MM.1S (cell line): ENCODE results near the gene KCNJ15.

Experiments
- EZH2 ChIP-seq: fragments of 300-600 bp; sonication (generic); optimal IDR thresholded peaks from 2 replicates; pipeline ENCODE3; 2017; ENCODE audit warnings: low read depth, mild to moderate bottlenecking, antibody characterized with exemption, low read length, mixed read lengths
- EZH2phosphoT487 ChIP-seq: fragments of 300-600 bp; sonication (generic); IDR thresholded peaks from 2 replicates; pipeline ENCODE4 v1.6.1; 2018; ENCODE audit warnings: antibody characterized with exemption, low read length
- TF ChIP-seq, protein P1 (sequence below): fragments of 300-600 bp; sonication (generic); IDR thresholded peaks from 2 replicates; pipeline ENCODE4 v1.5.1; 2016; ENCODE audit warnings: antibody characterized with exemption, low read length, mixed read lengths

DNA sequence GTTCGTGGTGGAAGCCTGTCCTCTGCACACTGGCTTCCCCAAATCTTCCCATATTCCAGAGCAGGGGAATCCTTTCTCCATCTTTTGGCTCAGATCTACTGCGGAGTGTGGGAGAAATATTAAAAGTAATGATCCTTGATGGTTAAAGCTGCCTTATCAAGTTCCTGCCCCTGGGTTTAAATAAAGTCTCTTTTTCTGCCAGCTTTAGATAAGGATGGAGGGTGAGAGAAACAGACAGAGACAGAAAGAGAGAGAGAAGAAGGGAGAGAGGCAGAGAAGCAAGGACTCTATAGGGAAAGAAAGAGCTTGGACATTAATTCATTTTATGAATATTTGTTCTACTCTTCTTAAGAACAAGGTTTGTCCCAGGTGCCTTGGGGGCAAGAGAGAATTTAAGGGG lies 98.0 kb downstream of the KCNJ15 start:
- TF ChIP-seq EZH2phosphoT487 (no peak), EZH2 (no peak)
- TF ChIP-seq, protein P1, sequence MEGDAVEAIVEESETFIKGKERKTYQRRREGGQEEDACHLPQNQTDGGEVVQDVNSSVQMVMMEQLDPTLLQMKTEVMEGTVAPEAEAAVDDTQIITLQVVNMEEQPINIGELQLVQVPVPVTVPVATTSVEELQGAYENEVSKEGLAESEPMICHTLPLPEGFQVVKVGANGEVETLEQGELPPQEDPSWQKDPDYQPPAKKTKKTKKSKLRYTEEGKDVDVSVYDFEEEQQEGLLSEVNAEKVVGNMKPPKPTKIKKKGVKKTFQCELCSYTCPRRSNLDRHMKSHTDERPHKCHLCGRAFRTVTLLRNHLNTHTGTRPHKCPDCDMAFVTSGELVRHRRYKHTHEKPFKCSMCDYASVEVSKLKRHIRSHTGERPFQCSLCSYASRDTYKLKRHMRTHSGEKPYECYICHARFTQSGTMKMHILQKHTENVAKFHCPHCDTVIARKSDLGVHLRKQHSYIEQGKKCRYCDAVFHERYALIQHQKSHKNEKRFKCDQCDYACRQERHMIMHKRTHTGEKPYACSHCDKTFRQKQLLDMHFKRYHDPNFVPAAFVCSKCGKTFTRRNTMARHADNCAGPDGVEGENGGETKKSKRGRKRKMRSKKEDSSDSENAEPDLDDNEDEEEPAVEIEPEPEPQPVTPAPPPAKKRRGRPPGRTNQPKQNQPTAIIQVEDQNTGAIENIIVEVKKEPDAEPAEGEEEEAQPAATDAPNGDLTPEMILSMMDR: no peak
